ENCODE measurements around the gene MACF1. TPM values are rescaled to one million over a fixed set of nuclear protein-coding genes. Genes with fewer than 3 reads are reported as not detected.

MACF1 gene
- total and polyA plus RNA-seq, 12 donors, result 85.3 to 379 (median 305) TPM

GRCh38 chr1:39310691-39311090 is 106.2 kb downstream of the MACF1 start:
- no peak for DNase-seq

GRCh38 chr1:39317111-39317510 is 112.6 kb downstream of the MACF1 start:
- Histone ChIP-seq H3K9me3 (no peaks in the 10 kb centered on the region), H3K4me1 (peaks cover 0 to 20% (median 4%) of the 10 kb centered on the region in 9 donors), H3K36me3 (peaks cover 0 to 100% (median 75%) of the 10 kb centered on the region in 9 donors), H3K27ac (peak overlapping the region in 2 of 10 donors; percentile 29 to 73), H3K27me3 (no peaks in the 10 kb centered on the region), H3K4me3 (no peak overlapping the region)
- intact Hi-C loops (cut with DNase I), result loop anchor here in 1 of 10 donors (10.0 kb wide), 1 partner anchor 218 kb away; no protein-coding TSS in a partner anchor
- no peak for ATAC-seq
- TF ChIP-seq CTCF (IDR thresholded peaks at IDR 0.05), result no peak
- WGBS, 2 donors, result 63 to 72% methylated on average over 8 of the region's 8 CpGs
- DNase-seq, result no peak

More at GRCh38 chr1:39310691-39311090, 106.2 kb downstream of the MACF1 start:
- TF ChIP-seq CTCF (IDR thresholded peaks at IDR 0.05), result no peak
- no peaks in the 10 kb centered on the region for H3K9me3 ChIP-seq
- peaks cover 0 to 98% (median 48%) of the 10 kb centered on the region in 9 donors for H3K36me3 ChIP-seq
- intact Hi-C loops (cut with DNase I), result loop anchor here in 2 of 10 donors (5.0 to 10.0 kb wide), 2 partner anchors 137 to 224 kb away; no protein-coding TSS in a partner anchor
- ATAC-seq, result no peak
- no peaks in the 10 kb centered on the region for H3K27me3 ChIP-seq
- no peaks in the 10 kb centered on the region for H3K4me1 ChIP-seq
- H3K4me3 ChIP-seq, result no peak overlapping the region
- WGBS, 2 donors, result 69 to 73% methylated on average over 4 of the region's 4 CpGs
- no peak overlapping the region for H3K27ac ChIP-seq

GRCh38 chr1:39317910-39318633 is 113.6 kb downstream of the MACF1 start:
- peaks cover 0 to 20% (median 4%) of the 10 kb centered on the region in 9 donors for H3K4me1 ChIP-seq
- no peak for TF ChIP-seq CTCF (IDR thresholded peaks at IDR 0.05)
- peak overlapping the region in 4 of 10 donors; percentile 7 to 73 (median 48) for H3K27ac ChIP-seq
- H3K36me3 ChIP-seq, result peaks cover 0 to 100% (median 75%) of the 10 kb centered on the region in 9 donors
- no peaks in the 10 kb centered on the region for H3K9me3 ChIP-seq
- peak in 1 of 2 donors; percentile 30 for DNase-seq
- intact Hi-C loops (cut with DNase I), result loop anchor here in 1 of 10 donors (10.0 kb wide), 1 partner anchor 217 kb away; no protein-coding TSS in a partner anchor
- no peaks in the 10 kb centered on the region for H3K27me3 ChIP-seq
- WGBS, 2 donors, result 59% methylated on average over 6 of the region's 6 CpGs
- peak; percentile 57 to 90 (median 77) for ATAC-seq
- H3K4me3 ChIP-seq, result no peak overlapping the region

- Histone ChIP-seq H3K9me3 (no peaks in the 10 kb centered on the region), H3K27ac (no peak overlapping the region), H3K4me1 (peaks cover 0 to 18% (median 4%) of the 10 kb centered on the region in 9 donors), H3K27me3 (no peaks in the 10 kb centered on the region), H3K4me3 (no peak overlapping the region), H3K36me3 (peaks cover 0 to 100% (median 91%) of the 10 kb centered on the region in 9 donors)
- intact Hi-C loops (cut with DNase I), result loop anchor here in 2 of 10 donors (10.0 kb wide), 2 partner anchors 123 to 243 kb away; no protein-coding TSS in a partner anchor
- DNase-seq, result no peak
- WGBS, 2 donors, result 96 to 100% methylated on average over 1 of the region's 1 CpG
- no peak for ATAC-seq
- TF ChIP-seq CTCF (IDR thresholded peaks at IDR 0.05), result no peak
Observed at GRCh38 chr1:39321979-39322378, 117.5 kb downstream of the MACF1 start.

All from heart right ventricle (tissue), 16 donors.